OCI-LY1 (cell line): ENCODE results near the gene RPL19.

ENCODE experiments used
- H2AFZ ChIP-seq: fragments of 200-600 bp; sonication (generic), shearing (Covaris generic); 2 replicates; pipeline ENCODE4 v1.6.0; 2014; ENCODE audit warnings: antibody characterized with exemption, mild to moderate bottlenecking, low read length
- H3F3A ChIP-seq: fragments of 200-600 bp; sonication (generic), shearing (Covaris generic); 2 replicates; pipeline ENCODE4 v1.6.0; 2014; ENCODE audit warnings: mild to moderate bottlenecking, antibody characterized with exemption, low read length, moderate library complexity; ENCODE audit not compliant: insufficient read depth
- H3K27ac ChIP-seq: fragments of 200-600 bp; sonication (generic); 2 replicates; pipeline ENCODE4 v1.5.1; 2014; ENCODE audit warnings: low read length, mixed run types, mild to moderate bottlenecking, low read depth; ENCODE audit not compliant: poor library complexity, severe bottlenecking
- H3K27me3 ChIP-seq: fragments of 200-600 bp; sonication (generic); 2 replicates; pipeline ENCODE4 v1.6.0; 2014; ENCODE audit warnings: antibody characterized with exemption, mild to moderate bottlenecking, low read length, moderate library complexity; ENCODE audit not compliant: insufficient read depth
- H3K36me3 ChIP-seq: fragments of 200-600 bp; sonication (generic); 2 replicates; pipeline ENCODE4 v1.6.1; 2014; ENCODE audit warnings: mild to moderate bottlenecking, antibody characterized with exemption, low read length, moderate library complexity, mixed read lengths; ENCODE audit not compliant: insufficient read depth
- H3K4me1 ChIP-seq: fragments of 200-600 bp; sonication (generic); 2 replicates; pipeline ENCODE4 v1.5.1; 2014; ENCODE audit warnings: mild to moderate bottlenecking, low read length, moderate library complexity; ENCODE audit not compliant: insufficient read depth, severe bottlenecking
- H3K4me2 ChIP-seq: fragments of 200-600 bp; sonication (generic), shearing (Covaris generic); 2 replicates; pipeline ENCODE4 v1.6.1; 2014; ENCODE audit warnings: low read length
- H3K4me3 ChIP-seq: fragments of 200-600 bp; sonication (generic); 2 replicates; pipeline ENCODE4 v1.5.1; 2014; ENCODE audit warnings: low read length, low read depth, mild to moderate bottlenecking, mixed read lengths; ENCODE audit not compliant: poor library complexity, severe bottlenecking
- H3K79me2 ChIP-seq: fragments of 200-600 bp; shearing (Covaris generic); 2 replicates; pipeline ENCODE4 v1.6.1; 2016; ENCODE audit warnings: mixed run types, low read length, mixed read lengths; ENCODE audit not compliant: insufficient read depth
- H3K9ac ChIP-seq: fragments of 200-600 bp; sonication (generic), shearing (Covaris generic); 2 replicates; pipeline ENCODE4 v1.6.1; 2014; ENCODE audit warnings: mild to moderate bottlenecking, low read length, mixed read lengths
- H3K9me2 ChIP-seq: fragments of 200-600 bp; sonication (generic), shearing (Covaris generic); 2 replicates; pipeline ENCODE4 v1.6.1; 2014; ENCODE audit warnings: low read depth, mild to moderate bottlenecking, low read length, mixed read lengths
- H3K9me3 ChIP-seq: fragments of 200-600 bp; shearing (Covaris generic); 2 replicates; pipeline ENCODE4 v1.6.1; 2014; ENCODE audit warnings: low read length, mixed read lengths
- H4K20me1 ChIP-seq: fragments of 200-600 bp; sonication (generic), shearing (Covaris generic); 2 replicates; pipeline ENCODE4 v1.6.0; 2016; ENCODE audit warnings: mild to moderate bottlenecking, low read length; ENCODE audit not compliant: insufficient read depth
- EZH2 ChIP-seq: fragments of 200-600 bp; sonication (generic), shearing (Covaris generic); IDR thresholded peaks from 2 replicates; pipeline ENCODE4 v1.8.0; 2017; ENCODE audit warnings: borderline replicate concordance, mixed run types, mild to moderate bottlenecking, antibody characterized with exemption, low read length, moderate library complexity, mixed read lengths
- TF ChIP-seq, protein P1 (sequence below): fragments of 200-600 bp; sonication (generic), shearing (Covaris generic); IDR thresholded peaks from 2 replicates; pipeline ENCODE4 v1.5.1; 2017; ENCODE audit warnings: mild to moderate bottlenecking, antibody characterized with exemption, low read length, moderate library complexity, mixed read lengths

Gene RPL19

GRCh38 chr17:39194089-39194984, 5.7 kb upstream of the RPL19 start:
- H2AFZ ChIP-seq: no peak overlapping the region
- H3K36me3 ChIP-seq: peaks cover 40% of the 10 kb centered on the region
- H3K9ac ChIP-seq: no peak overlapping the region
- peaks cover 35% of the 10 kb centered on the region for H3K4me1 ChIP-seq
- H3F3A ChIP-seq: peaks cover 9% of the 10 kb centered on the region; the same call in 1 of the 2 replicates
- TF ChIP-seq, protein P1, sequence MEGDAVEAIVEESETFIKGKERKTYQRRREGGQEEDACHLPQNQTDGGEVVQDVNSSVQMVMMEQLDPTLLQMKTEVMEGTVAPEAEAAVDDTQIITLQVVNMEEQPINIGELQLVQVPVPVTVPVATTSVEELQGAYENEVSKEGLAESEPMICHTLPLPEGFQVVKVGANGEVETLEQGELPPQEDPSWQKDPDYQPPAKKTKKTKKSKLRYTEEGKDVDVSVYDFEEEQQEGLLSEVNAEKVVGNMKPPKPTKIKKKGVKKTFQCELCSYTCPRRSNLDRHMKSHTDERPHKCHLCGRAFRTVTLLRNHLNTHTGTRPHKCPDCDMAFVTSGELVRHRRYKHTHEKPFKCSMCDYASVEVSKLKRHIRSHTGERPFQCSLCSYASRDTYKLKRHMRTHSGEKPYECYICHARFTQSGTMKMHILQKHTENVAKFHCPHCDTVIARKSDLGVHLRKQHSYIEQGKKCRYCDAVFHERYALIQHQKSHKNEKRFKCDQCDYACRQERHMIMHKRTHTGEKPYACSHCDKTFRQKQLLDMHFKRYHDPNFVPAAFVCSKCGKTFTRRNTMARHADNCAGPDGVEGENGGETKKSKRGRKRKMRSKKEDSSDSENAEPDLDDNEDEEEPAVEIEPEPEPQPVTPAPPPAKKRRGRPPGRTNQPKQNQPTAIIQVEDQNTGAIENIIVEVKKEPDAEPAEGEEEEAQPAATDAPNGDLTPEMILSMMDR: peak; percentile 34; the same call in 1 of the 2 replicates
- TF ChIP-seq EZH2: no peak
- H3K79me2 ChIP-seq: no peaks in the 10 kb centered on the region
- H3K9me3 ChIP-seq: no peaks in the 10 kb centered on the region
- peak overlapping the region; percentile 82 for H3K27ac ChIP-seq
- H3K27me3 ChIP-seq: no peaks in the 10 kb centered on the region
- H3K9me2 ChIP-seq: no peaks in the 10 kb centered on the region
- no peak overlapping the region for H3K4me3 ChIP-seq
- H4K20me1 ChIP-seq: no peaks in the 10 kb centered on the region
- H3K4me2 ChIP-seq: peak overlapping the region; percentile 99; the same call in 1 of the 2 replicates

GRCh38 chr17:39194985-39195524, 5.0 kb upstream of the RPL19 start:
- peak overlapping the region; percentile 10 for H3K4me3 ChIP-seq
- peaks cover 40% of the 10 kb centered on the region for H3K36me3 ChIP-seq
- TF ChIP-seq, protein P1: no peak
- no peak for TF ChIP-seq EZH2
- peaks cover 38% of the 10 kb centered on the region for H3K4me1 ChIP-seq
- no peaks in the 10 kb centered on the region for H3K9me3 ChIP-seq
- no peaks in the 10 kb centered on the region for H4K20me1 ChIP-seq
- H3K9me2 ChIP-seq: no peaks in the 10 kb centered on the region
- H3K4me2 ChIP-seq: peak overlapping the region; percentile 99; the same call in 1 of the 2 replicates
- H3F3A ChIP-seq: peaks cover 9% of the 10 kb centered on the region; the same call in 1 of the 2 replicates
- H3K9ac ChIP-seq: no peak overlapping the region; the same call in 1 of the 2 replicates
- peak overlapping the region; percentile 82 for H3K27ac ChIP-seq
- no peaks in the 10 kb centered on the region for H3K79me2 ChIP-seq
- no peaks in the 10 kb centered on the region for H3K27me3 ChIP-seq
- H2AFZ ChIP-seq: no peak overlapping the region

GRCh38 chr17:39195568-39196160, 4.4 kb upstream of the RPL19 start:
- Histone ChIP-seq H3K36me3 (peaks cover 41% of the 10 kb centered on the region), H4K20me1 (no peaks in the 10 kb centered on the region), H3K9ac (peak overlapping the region; percentile 53), H2AFZ (no peak overlapping the region), H3K4me2 (peak overlapping the region; percentile 99), H3K9me3 (no peaks in the 10 kb centered on the region), H3K4me3 (peak overlapping the region; percentile 69), H3K27me3 (no peaks in the 10 kb centered on the region), H3K27ac (peak overlapping the region; percentile 82), H3F3A (peaks cover 9% of the 10 kb centered on the region; the same call in 1 of the 2 replicates), H3K9me2 (no peaks in the 10 kb centered on the region), H3K4me1 (peaks cover 38% of the 10 kb centered on the region), H3K79me2 (peaks cover 5% of the 10 kb centered on the region)
- TF ChIP-seq EZH2: no peak
- TF ChIP-seq, protein P1: no peak
